Muscle layer of colon (tissue), 2 donors: ENCODE data around the gene SPEF2.

ENCODE experiments used
- H3K27ac ChIP-seq: one replicate; pipeline ENCODE4 v1.7.0; 2013; ENCODE audit warnings: low read depth, mild to moderate bottlenecking, low read length, moderate library complexity
- H3K27me3 ChIP-seq, 2 donors: one replicate each; pipeline ENCODE4 v1.7.0; 2013; ENCODE audit warnings: low read length in 2 of 2, mild to moderate bottlenecking in 2 of 2; ENCODE audit not compliant: insufficient read depth in 2 of 2, control insufficient read depth in 1 of 2
- H3K36me3 ChIP-seq: one replicate; pipeline ENCODE4 v1.7.0; 2013; ENCODE audit warnings: mild to moderate bottlenecking, low read length; ENCODE audit not compliant: insufficient read depth
- H3K4me1 ChIP-seq: one replicate; pipeline ENCODE4 v1.7.0; 2013; ENCODE audit warnings: mild to moderate bottlenecking, low read length; ENCODE audit not compliant: insufficient read depth
- H3K4me3 ChIP-seq, 2 donors: one replicate each; pipeline ENCODE4 v1.7.0; 2013; ENCODE audit warnings: low read length in 2 of 2, low read depth in 1 of 2, mild to moderate bottlenecking in 1 of 2, moderate library complexity in 1 of 2
- H3K9ac ChIP-seq: one replicate; pipeline ENCODE4 v1.7.0; 2013; ENCODE audit warnings: low read length
- H3K9me3 ChIP-seq: one replicate; pipeline ENCODE4 v1.7.0; 2013; ENCODE audit warnings: mild to moderate bottlenecking, low read length
- donor health status: abdominal sarcoma.
- donor health status: Adenocarcinoma of cecum.

SPEF2 gene

GRCh38 chr5:35861718-35862117 is 244.1 kb downstream of the SPEF2 start:
- no peak overlapping the region for H3K27ac ChIP-seq
- H3K9ac ChIP-seq, result no peak overlapping the region
- no peaks in the 10 kb centered on the region for H3K27me3 ChIP-seq
- no peak overlapping the region for H3K4me3 ChIP-seq
- no peaks in the 10 kb centered on the region for H3K9me3 ChIP-seq
- H3K36me3 ChIP-seq, result no peaks in the 10 kb centered on the region
- H3K4me1 ChIP-seq, result no peaks in the 10 kb centered on the region

GRCh38 chr5:35862126-35862525 is 244.5 kb downstream of the SPEF2 start:
- Histone ChIP-seq H3K4me3 (no peak overlapping the region), H3K27me3 (no peaks in the 10 kb centered on the region), H3K9ac (no peak overlapping the region), H3K27ac (no peak overlapping the region), H3K36me3 (no peaks in the 10 kb centered on the region), H3K4me1 (no peaks in the 10 kb centered on the region), H3K9me3 (no peaks in the 10 kb centered on the region)

GRCh38 chr5:35863159-35863558 is 245.5 kb downstream of the SPEF2 start:
- Histone ChIP-seq H3K27me3 (no peaks in the 10 kb centered on the region), H3K4me1 (no peaks in the 10 kb centered on the region), H3K9ac (no peak overlapping the region), H3K9me3 (no peaks in the 10 kb centered on the region), H3K36me3 (no peaks in the 10 kb centered on the region), H3K4me3 (no peak overlapping the region), H3K27ac (no peak overlapping the region)
